Osteoblast (primary cell): ENCODE measurements around the gene OR5K4. TPM values are rescaled to one million over a fixed set of nuclear protein-coding genes. Genes with fewer than 3 reads are reported as not detected.

Experiments used
- DNase-seq: peaks from one replicate; pipeline ENCODE4 v3.0.0; 2011; ENCODE audit warnings: low spot score, mixed read lengths; ENCODE audit not compliant: insufficient read length; ENCODE audit errors: missing footprints
- H2AFZ ChIP-seq: 2 replicates; pipeline ENCODE4 v1.6.0; 2011; ENCODE audit warnings: mild to moderate bottlenecking, low read length
- H3K27ac ChIP-seq: 2 replicates; pipeline ENCODE4 v1.5.1; 2011; ENCODE audit warnings: mild to moderate bottlenecking, low read depth, low read length, moderate library complexity
- H3K27me3 ChIP-seq: 2 replicates; pipeline ENCODE4 v1.6.0; 2012; ENCODE audit warnings: mild to moderate bottlenecking, control low read depth, inconsistent platforms, low read length, moderate library complexity; ENCODE audit not compliant: insufficient read depth
- H3K36me3 ChIP-seq: 2 replicates; pipeline ENCODE4 v1.5.1; 2011; ENCODE audit warnings: mild to moderate bottlenecking, low read length, control low read depth, moderate library complexity; ENCODE audit not compliant: insufficient read depth
- H3K4me1 ChIP-seq: 2 replicates; pipeline ENCODE4 v1.5.1; 2011; ENCODE audit warnings: mild to moderate bottlenecking, low read length, control low read depth, moderate library complexity; ENCODE audit not compliant: insufficient read depth
- H3K4me2 ChIP-seq: 2 replicates; pipeline ENCODE4 v1.6.0; 2011; ENCODE audit warnings: mild to moderate bottlenecking, low read length; ENCODE audit not compliant: insufficient read depth
- H3K4me3 ChIP-seq: fragments of 200-600 bp; sonication (generic); 3 replicates; pipeline ENCODE4 v1.5.1; 2012; ENCODE audit warnings: mild to moderate bottlenecking, low read length, inconsistent platforms; ENCODE audit not compliant: insufficient read depth
- H3K79me2 ChIP-seq: 2 replicates; pipeline ENCODE4 v1.6.0; 2012; ENCODE audit warnings: mild to moderate bottlenecking, low read length, control low read depth, inconsistent platforms; ENCODE audit not compliant: insufficient read depth
- H3K9me3 ChIP-seq: 2 replicates; pipeline ENCODE4 v1.5.1; 2011; ENCODE audit warnings: low read depth, low read length, control low read depth
- H4K20me1 ChIP-seq: 2 replicates; pipeline ENCODE4 v1.6.0; 2012; ENCODE audit warnings: mild to moderate bottlenecking, low read length, control low read depth; ENCODE audit not compliant: insufficient read depth
- CTCF ChIP-seq: IDR thresholded peaks from 2 replicates; pipeline ENCODE4 v1.5.1; 2011; ENCODE audit warnings: mild to moderate bottlenecking, low read depth, low read length, moderate library complexity; ENCODE audit errors: extremely low read depth
- total RNA-seq: library from RNA; depleted of rRNA; stranded (reverse); fragments of >200 nt; gene quantifications from 2 replicates; pipeline ENCODE4 v1.2.3, GENCODE V29; 2012

Gene OR5K4
- not detected in 2 replicates for total RNA-seq

DNA sequence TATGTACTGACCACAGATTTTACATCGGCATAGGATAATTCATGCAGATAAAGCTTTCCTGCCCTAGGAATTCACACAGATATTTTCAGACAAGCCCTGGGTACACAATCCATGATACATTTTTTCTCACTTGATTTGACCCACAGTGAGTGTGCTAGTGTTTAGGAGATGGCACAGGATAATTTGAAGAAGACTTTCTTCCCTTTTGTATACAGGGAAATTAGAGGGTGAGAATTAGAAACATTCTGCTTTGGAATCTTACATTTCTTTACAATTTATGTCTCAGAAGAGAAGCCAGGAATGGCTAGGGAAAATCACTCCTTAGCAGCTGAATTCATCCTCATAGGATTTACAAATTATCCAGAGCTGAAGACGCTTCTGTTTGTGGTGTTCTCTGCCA is at the start of gene OR5K4:
Gene OR5K4 (plus strand): TSS at position 301 of the 400 bp plus-strand sequence. CDS start 0 bp downstream, at position 301.
- H4K20me1 ChIP-seq = no peaks in the 10 kb centered on the region

GRCh38 chr3:98322101-98322500 is 31.6 kb upstream of the OR5K4 start:
- H3K36me3 ChIP-seq = no peaks in the 10 kb centered on the region
- no peak for TF ChIP-seq CTCF

More for the DNA sequence above, at the start of gene OR5K4:
- no peak for TF ChIP-seq CTCF
- Histone ChIP-seq H3K36me3 (no peaks in the 10 kb centered on the region), H3K27me3 (no peaks in the 10 kb centered on the region), H2AFZ (no peak within 1 kb of the TSS), H3K27ac (no peak within 1 kb of the TSS), H3K79me2 (no peaks in the 10 kb centered on the region), H3K9me3 (no peaks in the 10 kb centered on the region), H3K4me2 (no peak within 1 kb of the TSS), H3K4me1 (no peaks in the 10 kb centered on the region), H3K4me3 (no peak within 1 kb of the TSS)
- no peak for DNase-seq

GRCh38 chr3:98322686-98323085 is 31.0 kb upstream of the OR5K4 start:
- Histone ChIP-seq H3K4me3 (no peak overlapping the region), H3K27me3 (no peaks in the 10 kb centered on the region), H3K4me2 (no peak overlapping the region), H3K36me3 (no peaks in the 10 kb centered on the region), H2AFZ (no peak overlapping the region), H3K4me1 (no peaks in the 10 kb centered on the region), H3K9me3 (no peaks in the 10 kb centered on the region), H3K27ac (no peak overlapping the region), H4K20me1 (no peaks in the 10 kb centered on the region), H3K79me2 (no peaks in the 10 kb centered on the region)
- no peak for TF ChIP-seq CTCF
- DNase-seq = no peak

More at GRCh38 chr3:98322101-98322500, 31.6 kb upstream of the OR5K4 start:
- Histone ChIP-seq H3K4me1 (no peaks in the 10 kb centered on the region), H3K79me2 (no peaks in the 10 kb centered on the region), H3K27me3 (no peaks in the 10 kb centered on the region), H2AFZ (no peak overlapping the region), H3K27ac (no peak overlapping the region), H4K20me1 (no peaks in the 10 kb centered on the region), H3K9me3 (no peaks in the 10 kb centered on the region), H3K4me2 (no peak overlapping the region), H3K4me3 (no peak overlapping the region)
- no peak for DNase-seq

DNA sequence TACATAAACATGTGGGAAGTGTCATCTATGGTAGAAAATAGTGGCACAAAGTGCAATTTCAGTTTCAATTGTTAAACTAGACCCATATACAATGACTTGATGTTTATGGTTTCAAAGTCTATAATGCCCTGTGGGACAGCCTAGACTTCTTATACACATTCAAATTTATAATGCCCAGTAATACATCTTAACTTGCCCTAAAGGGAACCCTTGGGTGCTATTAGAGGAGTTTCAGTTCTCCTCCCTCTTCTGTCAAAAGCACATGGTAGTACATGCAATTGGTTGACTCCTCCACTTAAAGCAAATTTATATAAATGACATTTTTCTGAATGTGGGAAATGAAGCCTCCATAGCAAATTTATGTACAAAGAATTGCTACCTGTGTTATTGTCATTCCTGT is 30.2 kb upstream of the OR5K4 start:
- H3K4me2 ChIP-seq = no peak overlapping the region
- no peak overlapping the region for H2AFZ ChIP-seq
- no peaks in the 10 kb centered on the region for H4K20me1 ChIP-seq
- no peaks in the 10 kb centered on the region for H3K4me1 ChIP-seq
- H3K27me3 ChIP-seq = no peaks in the 10 kb centered on the region
- H3K4me3 ChIP-seq = no peak overlapping the region
- no peak for TF ChIP-seq CTCF
- no peaks in the 10 kb centered on the region for H3K79me2 ChIP-seq
- DNase-seq = no peak
- H3K27ac ChIP-seq = no peak overlapping the region
- no peaks in the 10 kb centered on the region for H3K36me3 ChIP-seq
- H3K9me3 ChIP-seq = no peaks in the 10 kb centered on the region
